GM21423 (cell line): ENCODE data around the gene RBM20.
"Not testable (repeated sequence)": the region's sequence is repeated elsewhere in the genome, so short reads cannot be mapped to it uniquely, and the experiment has no call there.

Source experiments
- ATAC-seq: cut with Tn5 transposase; IDR thresholded peaks from one replicate; pipeline ENCODE4 v1.9.1; 2021; ENCODE audit warnings: mild to moderate bottlenecking, moderate library complexity; ENCODE audit not compliant: unreplicated experiment

Gene RBM20

DNA sequence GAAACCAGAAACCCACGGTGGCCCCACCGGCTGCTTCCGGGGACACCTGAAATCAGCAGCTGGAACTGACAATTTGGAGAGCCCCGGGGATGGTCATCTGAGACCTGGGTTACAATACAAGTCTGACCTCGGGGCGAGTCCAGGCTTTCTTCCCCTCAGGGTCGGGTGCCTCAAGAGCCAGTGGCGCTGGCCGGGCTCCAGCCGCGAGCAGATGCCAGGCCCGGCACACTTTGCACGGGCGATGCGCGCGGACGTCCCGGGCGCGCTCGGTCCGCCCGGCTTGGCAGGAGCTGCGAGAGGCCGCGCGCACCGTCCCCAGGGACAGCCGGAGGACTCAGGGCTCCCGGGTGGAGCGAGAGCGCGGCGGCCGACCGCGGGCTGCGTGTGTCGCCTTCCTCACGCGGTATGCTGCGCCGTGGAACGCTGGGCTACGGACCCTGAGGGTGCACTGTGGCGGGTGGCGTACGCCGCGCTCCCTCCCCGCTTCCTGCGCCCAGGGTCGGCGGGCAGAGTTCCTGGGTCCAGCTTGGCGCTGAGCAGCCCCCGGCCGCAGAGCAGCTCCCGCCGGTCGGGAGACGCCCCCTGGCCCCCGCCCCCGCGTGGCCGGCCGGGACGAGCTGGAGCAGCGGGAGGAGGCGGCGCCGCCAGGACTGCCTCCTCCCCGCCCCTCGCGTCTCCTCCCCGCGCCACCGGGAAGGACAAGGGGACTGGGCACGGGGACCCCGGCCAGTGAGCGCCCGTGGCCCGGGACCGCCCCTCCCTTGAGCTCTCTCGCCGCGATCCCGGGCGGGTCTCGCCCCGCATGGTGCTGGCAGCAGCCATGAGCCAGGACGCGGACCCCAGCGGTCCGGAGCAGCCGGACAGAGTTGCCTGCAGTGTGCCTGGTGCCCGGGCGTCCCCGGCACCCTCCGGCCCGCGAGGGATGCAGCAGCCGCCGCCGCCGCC is at the start of gene RBM20:
Gene RBM20, plus strand, starts transcription at position 684 of the 945 bp plus-strand sequence. Its CDS starts 119 bp downstream, at position 803.
- ATAC-seq = peak; percentile 42

DNA sequence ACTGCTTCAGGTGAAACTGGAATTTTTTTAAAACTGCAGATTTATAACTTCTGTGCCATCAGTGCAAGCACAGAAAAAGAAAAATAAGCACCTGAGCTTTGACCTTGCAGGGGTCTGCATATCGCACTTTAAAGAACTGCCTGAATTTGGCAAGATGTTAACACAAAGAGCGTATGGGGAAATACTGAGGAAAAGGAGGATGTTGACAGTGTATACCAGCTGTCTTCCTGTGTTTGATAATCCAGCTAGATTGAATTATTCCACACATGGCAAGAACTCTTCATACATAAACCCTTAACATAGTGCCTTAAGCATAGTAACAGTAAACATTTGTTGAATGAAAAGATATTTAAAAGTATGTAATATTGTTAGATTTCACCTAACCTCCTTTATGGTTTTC is 46.7 kb upstream of the RBM20 start:
- no peak for ATAC-seq

DNA sequence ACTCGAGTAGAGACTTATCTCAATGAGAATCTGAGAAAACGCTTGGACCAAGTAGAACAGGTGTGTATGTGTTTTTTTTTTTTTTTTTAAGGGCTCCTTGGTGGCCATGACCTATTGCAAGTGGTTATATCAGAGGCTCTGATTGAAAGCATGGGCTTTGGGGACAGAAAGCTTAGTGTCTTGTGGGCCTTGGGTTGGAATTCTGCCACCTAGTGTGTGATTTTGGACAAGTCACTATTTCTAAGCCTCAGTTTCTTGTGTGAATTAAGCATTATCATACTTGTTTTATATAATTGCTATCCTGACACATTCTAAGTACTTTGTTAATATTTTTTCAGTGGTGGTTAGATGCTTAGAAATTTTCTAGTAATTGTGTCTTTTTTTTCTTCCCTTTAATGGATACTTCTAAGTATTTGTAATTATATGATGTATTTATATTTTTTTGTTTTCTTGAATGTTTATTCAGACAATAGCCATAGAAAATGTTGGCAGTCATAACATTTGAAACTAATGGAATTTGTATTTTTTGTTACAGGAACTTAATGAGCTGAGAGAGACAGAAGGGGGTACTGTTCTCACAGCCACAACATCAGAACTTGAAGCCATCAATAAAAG is 43.5 kb upstream of the RBM20 start:
- no peak for ATAC-seq

DNA sequence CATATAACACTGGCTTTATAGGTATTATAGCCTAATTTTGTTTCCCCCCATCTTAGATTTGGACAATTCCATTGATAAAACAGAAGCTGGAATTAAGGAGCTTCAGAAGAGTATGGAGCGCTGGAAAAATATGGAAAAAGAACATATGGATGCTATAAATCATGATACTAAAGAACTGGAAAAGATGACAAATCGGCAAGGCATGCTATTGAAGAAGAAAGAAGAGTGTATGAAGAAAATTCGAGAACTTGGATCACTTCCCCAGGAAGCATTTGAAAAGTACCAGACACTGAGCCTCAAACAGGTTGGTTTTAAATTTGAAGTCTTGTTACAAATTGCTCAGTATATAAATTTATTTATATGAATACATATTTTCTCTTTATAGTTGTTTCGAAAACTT is 42.6 kb upstream of the RBM20 start:
- ATAC-seq = no peak

DNA sequence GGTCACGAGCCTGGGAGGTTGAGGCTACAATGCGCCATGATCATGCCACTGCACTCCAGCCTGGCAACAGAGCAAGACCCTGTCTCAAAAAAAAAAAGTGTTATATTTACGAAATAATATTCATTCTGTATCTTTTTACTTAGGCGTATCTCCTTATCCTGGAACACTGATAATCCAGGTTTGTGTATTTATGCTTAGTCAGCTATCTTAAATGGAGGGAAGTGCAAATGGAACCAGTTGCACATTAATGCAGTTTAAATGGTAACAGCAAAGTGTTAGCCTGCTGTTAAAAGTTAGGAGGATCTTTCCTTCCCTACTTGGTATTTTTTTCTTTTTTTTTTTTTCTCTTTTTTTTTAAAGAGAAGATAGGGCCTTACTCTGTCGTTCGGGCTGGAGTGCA is 36.0 kb upstream of the RBM20 start:
- ATAC-seq = no peak

DNA sequence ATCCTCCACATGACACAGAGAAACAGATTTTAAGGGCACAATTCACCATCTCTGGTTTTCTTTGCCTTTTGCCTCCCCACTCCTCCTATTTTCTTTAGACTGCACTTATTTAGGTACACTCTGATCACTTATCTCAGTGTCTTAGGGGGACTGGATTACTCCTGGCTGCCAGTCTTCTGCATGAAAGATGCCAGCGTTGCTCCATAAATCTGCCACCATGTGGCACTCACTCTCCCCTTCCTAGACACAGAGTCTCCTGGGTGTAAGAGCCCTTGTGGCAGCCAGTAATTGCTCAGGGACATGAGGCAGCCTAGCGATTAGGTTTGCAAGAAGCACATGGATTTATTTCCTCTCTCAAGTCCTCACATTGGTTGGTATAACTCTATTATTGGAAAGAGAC is 34.5 kb upstream of the RBM20 start:
- ATAC-seq = no peak

GRCh38 chr10:110610308-110610774 is 33.8 kb upstream of the RBM20 start:
- ATAC-seq = no peak

GRCh38 chr10:110610781-110611180 is 33.4 kb upstream of the RBM20 start:
- ATAC-seq = not testable (repeated sequence)

- peak; percentile 49 for ATAC-seq
These were observed 32.0 kb upstream of the RBM20 start for GRCh38 chr10:110612087-110612486.

DNA sequence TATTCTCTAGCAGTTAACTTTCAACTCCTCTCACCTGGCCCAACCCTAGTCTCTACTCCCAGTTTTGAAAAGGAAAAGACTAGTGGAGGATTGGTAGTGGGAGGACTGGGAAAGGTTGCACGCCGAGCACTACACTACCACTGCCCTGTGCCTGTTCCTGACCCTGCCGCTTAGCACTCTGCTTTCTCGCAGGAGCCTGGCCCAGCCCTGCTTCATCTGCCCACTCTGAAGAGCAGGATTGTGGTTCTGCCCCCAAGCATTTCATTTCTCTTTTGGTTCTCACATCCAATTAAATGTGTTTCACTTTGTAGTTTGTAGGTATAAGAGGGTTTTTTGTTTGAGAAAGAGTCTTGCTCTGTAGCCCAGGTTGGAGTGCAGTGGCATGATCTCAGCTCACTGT is 31.5 kb upstream of the RBM20 start:
- ATAC-seq = peak; percentile 1

DNA sequence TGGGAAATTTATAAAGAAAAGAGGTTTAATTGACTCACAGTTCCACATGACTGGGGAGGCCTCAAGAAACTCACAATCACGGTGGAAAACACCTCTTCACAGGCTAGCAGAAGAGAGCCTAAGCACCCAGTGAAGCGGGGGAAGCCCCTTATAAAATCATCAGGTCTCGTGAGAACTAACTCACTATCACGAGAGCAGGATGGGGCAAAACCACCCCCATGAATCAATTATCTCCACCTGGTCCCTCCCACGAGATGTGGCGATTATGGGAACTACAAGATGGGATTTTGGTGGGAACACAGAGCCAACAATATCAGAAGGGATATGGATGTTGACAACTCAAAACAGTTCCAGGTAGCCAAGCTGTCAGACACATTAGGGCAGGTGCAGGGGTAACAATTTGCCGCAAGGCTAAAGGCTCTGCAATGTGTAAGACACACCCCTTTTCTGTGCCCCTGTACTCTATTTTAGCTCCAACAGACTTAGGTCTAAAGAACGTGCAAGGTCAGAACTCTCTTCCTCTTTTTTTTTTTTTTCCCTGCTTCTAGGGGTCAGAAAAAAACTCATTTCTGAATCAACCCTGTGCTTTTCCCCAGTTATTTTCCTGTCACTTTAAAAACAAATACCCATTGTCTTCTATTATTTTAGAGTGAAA is 30.7 kb upstream of the RBM20 start:
- ATAC-seq = no peak

- ATAC-seq = peak; percentile 41
These were observed 30.1 kb upstream of the RBM20 start for GRCh38 chr10:110613996-110614495.

DNA sequence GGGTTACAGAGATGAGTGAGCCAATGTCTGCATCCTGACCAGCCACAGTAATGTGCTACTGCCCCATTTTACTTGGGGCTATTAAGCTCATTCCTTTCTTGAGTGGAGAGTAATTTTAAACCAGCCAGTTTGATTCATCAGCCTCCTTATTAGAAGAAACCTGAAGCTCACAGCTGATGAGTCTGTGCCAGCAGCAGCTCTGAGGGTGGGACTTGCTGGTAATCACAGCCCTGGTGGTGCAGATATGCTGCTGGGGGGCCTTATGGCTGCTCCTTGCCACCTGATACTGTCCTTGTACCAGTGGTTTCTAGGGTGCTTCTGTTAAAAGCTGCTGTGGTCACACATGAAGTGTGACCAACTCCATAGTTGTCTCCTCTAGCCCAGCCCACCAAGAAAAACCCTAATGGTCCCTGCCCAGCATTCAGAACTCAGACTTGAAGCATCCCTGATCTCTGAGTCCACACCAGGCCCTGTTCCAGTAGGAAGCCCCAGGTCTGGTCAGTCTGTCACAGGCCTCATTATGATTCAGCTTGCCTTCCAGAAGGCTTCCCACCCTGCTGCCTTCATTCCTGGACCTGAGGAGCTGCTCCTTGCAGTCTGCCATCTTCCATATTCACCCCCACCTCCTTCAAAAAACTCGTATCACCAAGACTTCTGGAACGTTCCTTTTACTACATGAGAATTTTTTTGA is 28.9 kb upstream of the RBM20 start:
- no peak for ATAC-seq

DNA sequence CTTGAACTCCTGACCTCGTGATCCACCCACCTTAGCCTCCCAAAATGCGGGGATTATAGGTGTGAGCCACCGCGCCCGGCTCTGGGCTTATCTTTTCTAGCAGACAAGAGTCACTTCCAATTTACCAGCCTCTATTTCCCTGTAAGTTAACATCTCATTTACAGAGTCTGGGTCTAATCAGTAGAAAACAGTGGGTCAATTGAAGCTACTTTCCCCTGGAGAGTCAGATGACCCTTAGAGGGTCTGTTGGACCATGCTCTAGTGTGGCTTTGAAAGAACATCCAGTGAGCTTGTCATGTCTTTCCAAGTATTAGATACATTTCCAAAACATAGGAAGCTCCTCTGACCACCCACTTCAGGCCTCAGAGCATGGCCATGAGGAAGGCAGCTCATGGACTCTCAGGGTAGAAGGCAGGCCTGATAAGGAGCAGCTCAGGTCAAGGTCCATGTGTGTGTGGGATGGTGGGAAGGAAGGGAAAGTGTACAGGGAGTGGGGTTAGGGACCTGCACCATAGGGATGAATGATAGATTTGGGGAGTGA is 27.6 kb upstream of the RBM20 start:
- no peak for ATAC-seq

DNA sequence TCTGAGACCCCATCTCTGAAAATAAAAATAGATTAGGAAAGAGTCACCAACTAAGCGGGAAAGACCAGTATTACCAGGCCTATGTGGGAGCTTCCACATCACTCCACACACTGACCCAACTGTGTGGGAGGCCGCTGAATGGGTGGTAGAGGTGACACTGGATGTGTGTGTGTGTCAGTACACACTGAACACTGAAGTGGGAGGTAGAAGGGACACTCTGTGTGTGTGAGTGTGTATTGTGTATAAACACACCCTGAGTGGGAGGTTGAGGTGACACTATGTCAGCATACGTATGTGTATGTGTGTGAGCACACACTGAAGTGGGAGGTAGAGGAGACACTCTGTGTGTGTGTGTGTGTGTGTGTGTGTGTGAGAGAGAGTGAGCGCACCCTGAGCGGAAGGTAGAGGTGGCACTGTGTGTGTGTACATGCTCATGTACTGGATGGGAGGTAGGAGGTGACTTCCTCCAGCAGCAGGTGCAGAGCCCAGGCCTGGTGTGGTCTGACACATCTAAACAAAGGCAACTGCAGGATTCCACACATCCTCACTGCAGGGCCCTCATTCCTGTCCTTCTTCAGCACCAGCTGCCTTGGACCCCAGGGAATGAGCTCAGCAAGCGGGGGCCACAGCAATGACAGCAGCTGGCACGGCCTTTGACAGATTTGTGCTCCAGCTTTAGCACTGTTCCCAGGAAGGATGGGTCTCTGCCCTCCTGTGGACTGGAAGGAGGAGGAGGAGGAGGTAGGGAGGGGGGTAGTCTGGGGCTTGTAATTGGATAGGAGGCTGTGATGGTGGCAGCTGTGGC is 26.5 kb upstream of the RBM20 start:
- ATAC-seq = no peak

DNA sequence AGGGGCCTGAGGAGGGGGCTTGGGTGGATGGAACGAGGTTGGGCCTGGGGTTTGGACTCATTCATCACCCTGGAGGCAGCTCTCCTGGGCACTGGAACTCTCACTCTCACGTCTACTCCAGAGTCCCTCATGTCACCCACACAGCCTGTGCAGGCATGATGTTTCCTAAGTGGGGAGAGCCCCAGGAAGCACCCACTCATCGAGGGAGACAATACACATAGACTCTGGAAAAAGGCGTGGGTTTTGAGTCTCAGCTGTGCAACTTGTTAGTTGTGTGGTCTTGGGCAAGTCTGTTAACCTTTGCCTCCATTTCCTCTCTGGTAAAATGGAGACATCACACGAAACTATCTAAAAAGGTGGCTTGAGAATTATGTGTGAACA is 25.9 kb upstream of the RBM20 start:
- ATAC-seq = no peak

DNA sequence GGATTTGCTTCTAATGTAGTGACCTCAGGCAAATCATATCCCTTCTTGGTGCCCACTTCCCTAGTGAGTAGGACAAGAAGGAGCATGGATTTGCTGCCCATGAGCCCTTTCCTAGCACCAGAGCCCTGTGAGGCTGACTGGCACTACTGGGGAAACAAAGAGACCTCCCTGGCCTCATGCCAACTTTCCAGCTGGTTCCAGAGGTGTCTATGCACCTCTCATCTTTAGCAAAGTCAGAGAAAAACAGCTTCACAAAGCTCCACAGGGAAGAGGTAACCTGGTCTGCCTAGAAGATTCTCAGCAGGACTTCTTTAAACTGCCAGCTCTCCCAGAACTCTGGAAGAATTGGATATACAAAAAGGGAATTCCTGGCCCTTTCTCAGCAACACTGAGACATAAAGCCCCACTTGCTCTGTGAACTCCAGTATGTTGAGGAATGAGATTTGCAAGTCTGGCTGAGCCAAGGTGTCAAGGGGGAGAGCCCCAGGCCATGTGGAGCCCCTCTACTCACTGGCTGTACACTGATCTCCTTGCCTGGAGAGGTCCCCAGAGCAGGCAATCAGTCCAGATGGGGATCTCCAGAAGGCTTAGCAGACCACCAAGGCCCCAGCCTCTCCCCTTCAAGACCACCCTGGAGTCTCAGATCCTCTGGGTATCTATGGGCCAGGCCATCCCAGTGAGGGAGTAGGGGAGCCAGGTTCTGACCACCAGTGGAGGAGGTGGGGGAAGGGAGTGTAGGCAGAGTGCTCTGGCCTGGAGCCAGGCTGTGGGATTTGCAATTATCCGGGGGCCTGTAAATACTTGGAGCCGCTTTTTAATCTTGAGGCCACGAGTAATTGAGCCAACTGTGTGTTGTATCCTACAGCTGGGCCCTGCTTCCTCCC is 24.4 kb upstream of the RBM20 start:
- no peak for ATAC-seq

- no peak for ATAC-seq
These were observed 23.8 kb upstream of the RBM20 start for GRCh38 chr10:110620398-110620719.

DNA sequence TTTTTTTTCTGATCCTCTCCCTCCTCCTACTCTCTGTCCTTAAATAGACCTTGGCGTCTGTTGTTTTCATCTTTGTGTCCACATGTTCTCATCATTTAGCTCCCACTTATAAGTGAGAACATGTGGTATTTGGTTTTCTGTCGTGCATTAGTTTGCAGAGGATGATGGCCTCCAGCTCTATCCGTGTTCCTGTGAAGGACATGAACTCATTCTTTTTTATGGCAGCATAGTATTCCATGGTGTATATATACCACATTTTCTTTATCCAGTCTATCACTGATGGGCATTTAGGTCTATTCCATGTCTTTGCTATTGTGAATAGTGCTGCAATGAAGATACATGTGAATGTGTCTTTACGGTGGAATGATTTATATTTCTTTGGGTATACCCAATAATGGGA is 20.8 kb upstream of the RBM20 start:
- ATAC-seq = not testable (repeated sequence)
